ENCODE data around the gene C6orf136.

- TF ChIP-seq ZNF274 (IDR thresholded peaks at IDR 0.05; ENCODE audit: low read depth, low read length) (no peak), YY1 (IDR thresholded peaks at IDR 0.05; ENCODE audit: insufficient read depth, insufficient read length) (no peak), SUZ12 (IDR thresholded peaks at IDR 0.05; ENCODE audit: extremely low read depth, insufficient read depth, insufficient read length) (no peak)
Measured at GRCh38 chr6:30612687-30613248, 34.2 kb upstream of the C6orf136 start.
